ENCODE results near the gene BSG. TPM values are rescaled to one million over a fixed set of nuclear protein-coding genes. Genes with fewer than 3 reads are reported as not detected.
"Not testable (repeated sequence)": the region's sequence is repeated elsewhere in the genome, so short reads cannot be mapped to it uniquely, and the experiment has no call there.

BSG gene
- total RNA-seq, 1 experiment from 2014 or later = 618 TPM

DNA sequence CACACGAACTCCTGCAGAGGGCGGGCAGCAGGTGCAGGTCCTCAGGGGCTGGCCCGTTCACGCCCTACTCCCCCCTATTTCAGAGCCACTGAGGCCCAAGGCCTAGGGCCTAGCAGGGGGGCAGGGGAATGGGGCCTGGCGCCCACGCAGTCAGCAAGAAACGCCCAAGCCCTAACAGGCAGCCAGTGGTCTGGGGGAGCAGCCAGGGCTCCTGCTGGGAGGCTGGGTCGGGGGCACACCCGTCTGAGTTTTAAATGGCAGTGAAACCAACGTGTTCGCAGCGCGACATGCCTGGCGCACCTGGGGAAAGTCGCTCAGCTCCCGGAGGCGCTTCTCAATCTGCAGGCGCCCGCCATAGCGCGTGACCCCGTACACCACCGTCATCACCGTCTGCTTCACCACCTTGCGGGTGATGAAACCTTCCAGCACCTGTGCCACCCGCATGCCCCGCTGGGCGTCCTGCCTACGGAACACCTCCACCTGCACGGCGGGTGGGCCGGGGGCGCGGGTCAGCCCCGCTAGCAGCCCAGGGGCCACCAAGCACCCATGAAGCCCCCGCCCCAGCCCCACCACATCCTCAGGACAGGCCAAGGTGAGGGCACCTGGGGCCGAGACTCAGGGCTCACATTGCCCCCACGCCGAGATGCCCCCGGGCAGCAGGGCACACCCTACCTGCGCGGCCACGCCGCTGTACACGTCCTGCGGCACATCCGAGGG is 47.0 kb downstream of the BSG start:
- no peaks in the 10 kb centered on the region for H3K27me3 Mint-ChIP-seq (ENCODE audit: insufficient read depth, unreplicated experiment)
- peaks cover 28% of the 10 kb centered on the region for H3K36me3 Mint-ChIP-seq (ENCODE audit: insufficient read depth, unreplicated experiment)
- ChIA-PET POLR2A (no interaction called here), CTCF (no interaction called here)
- Histone ChIP-seq H3K36me3 (ENCODE audit: control insufficient read depth, insufficient read depth, low read length) (no peaks in the 10 kb centered on the region; the same call in 1 of the 2 replicates), H3K27me3 (replicated peaks; ENCODE audit: control insufficient read depth, insufficient read depth, low read length) (no peaks in the 10 kb centered on the region), H3K4me3 (ENCODE audit: low read depth, low read length) (no peak overlapping the region), H3K9me3 (no peaks in the 10 kb centered on the region), H3K4me1 (no peaks in the 10 kb centered on the region)
- H3K9me3 Mint-ChIP-seq (ENCODE audit: unreplicated experiment) = no peaks in the 10 kb centered on the region
- H3K27ac Mint-ChIP-seq (ENCODE audit: unreplicated experiment) = no peak overlapping the region
- no TSS peak for BruUV-seq (replicated peaks)
- TF ChIP-seq, protein P1, sequence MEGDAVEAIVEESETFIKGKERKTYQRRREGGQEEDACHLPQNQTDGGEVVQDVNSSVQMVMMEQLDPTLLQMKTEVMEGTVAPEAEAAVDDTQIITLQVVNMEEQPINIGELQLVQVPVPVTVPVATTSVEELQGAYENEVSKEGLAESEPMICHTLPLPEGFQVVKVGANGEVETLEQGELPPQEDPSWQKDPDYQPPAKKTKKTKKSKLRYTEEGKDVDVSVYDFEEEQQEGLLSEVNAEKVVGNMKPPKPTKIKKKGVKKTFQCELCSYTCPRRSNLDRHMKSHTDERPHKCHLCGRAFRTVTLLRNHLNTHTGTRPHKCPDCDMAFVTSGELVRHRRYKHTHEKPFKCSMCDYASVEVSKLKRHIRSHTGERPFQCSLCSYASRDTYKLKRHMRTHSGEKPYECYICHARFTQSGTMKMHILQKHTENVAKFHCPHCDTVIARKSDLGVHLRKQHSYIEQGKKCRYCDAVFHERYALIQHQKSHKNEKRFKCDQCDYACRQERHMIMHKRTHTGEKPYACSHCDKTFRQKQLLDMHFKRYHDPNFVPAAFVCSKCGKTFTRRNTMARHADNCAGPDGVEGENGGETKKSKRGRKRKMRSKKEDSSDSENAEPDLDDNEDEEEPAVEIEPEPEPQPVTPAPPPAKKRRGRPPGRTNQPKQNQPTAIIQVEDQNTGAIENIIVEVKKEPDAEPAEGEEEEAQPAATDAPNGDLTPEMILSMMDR (IDR thresholded peaks at IDR 0.05; ENCODE audit: insufficient read depth in 1 of 2, low read depth in 1 of 2, low read length in 1 of 2, severe bottlenecking in 1 of 2, unreplicated experiment in 1 of 2) = no peak
- intact Hi-C loops (cut with micrococcal nuclease; ENCODE audit: unreplicated experiment) = no loop called here
- H3K4me1 Mint-ChIP-seq (ENCODE audit: low read depth, unreplicated experiment) = no peaks in the 10 kb centered on the region
- H3K4me3 Mint-ChIP-seq (ENCODE audit: unreplicated experiment) = no peak overlapping the region
- no peak for DNase-seq

DNA sequence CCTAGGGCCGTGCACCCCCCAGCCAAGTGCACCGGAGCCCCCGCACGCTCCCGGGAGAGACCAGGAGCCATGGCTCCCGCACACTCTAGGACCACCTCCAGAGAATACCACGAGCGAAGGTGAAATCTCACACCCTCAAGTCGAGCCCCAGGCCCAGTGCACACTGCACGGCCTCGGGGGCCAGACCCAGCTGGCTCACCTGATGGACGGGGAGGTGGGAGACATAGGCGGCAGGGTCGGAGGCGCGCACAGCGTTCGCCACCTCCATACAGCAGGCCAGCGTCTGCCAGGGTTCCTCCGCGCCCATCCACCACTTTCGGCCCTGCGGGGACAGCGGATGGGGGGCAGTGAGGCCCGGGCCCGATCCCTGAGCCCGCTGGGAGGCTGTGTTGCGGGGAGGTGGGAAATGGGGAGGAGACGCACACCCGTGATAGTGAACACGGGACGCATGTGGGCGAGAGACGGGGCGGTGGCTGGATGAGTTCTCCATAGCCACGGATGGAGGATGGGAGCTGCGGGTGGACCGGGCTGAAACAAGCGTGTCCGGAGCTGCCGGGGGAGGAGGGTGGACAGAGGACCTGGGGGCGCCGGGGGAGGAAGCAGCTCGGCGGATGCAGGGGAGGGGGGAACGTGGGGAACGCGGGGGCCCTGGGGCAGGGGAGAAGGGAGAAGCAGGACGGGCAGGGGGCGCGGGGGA is 47.9 kb downstream of the BSG start:
- H3K27me3 ChIP-seq (replicated peaks; ENCODE audit: control insufficient read depth, insufficient read depth, low read length) = no peaks in the 10 kb centered on the region
- Mint-ChIP-seq H3K4me1 (ENCODE audit: low read depth, unreplicated experiment) (no peaks in the 10 kb centered on the region), H3K27ac (ENCODE audit: unreplicated experiment) (no peak overlapping the region), H3K9me3 (ENCODE audit: unreplicated experiment) (no peaks in the 10 kb centered on the region), H3K36me3 (ENCODE audit: insufficient read depth, unreplicated experiment) (peaks cover 24% of the 10 kb centered on the region), H3K4me3 (ENCODE audit: unreplicated experiment) (no peak overlapping the region), H3K27me3 (ENCODE audit: insufficient read depth, unreplicated experiment) (no peaks in the 10 kb centered on the region)
- BruUV-seq (replicated peaks) = no TSS peak
- no peaks in the 10 kb centered on the region; the same call in 1 of the 2 replicates for H3K36me3 ChIP-seq (ENCODE audit: control insufficient read depth, insufficient read depth, low read length)
- POLR2A ChIA-PET = no interaction called here
- H3K4me3 ChIP-seq (ENCODE audit: low read depth, low read length) = no peak overlapping the region
- DNase-seq = no peak
- intact Hi-C loops (cut with micrococcal nuclease; ENCODE audit: unreplicated experiment) = no loop called here
- TF ChIP-seq, protein P1 (IDR thresholded peaks at IDR 0.05; ENCODE audit: insufficient read depth in 1 of 2, low read depth in 1 of 2, low read length in 1 of 2, severe bottlenecking in 1 of 2, unreplicated experiment in 1 of 2) = no peak
- no peaks in the 10 kb centered on the region for H3K9me3 ChIP-seq
- CTCF ChIA-PET = no interaction called here
- H3K4me1 ChIP-seq = no peaks in the 10 kb centered on the region

DNA sequence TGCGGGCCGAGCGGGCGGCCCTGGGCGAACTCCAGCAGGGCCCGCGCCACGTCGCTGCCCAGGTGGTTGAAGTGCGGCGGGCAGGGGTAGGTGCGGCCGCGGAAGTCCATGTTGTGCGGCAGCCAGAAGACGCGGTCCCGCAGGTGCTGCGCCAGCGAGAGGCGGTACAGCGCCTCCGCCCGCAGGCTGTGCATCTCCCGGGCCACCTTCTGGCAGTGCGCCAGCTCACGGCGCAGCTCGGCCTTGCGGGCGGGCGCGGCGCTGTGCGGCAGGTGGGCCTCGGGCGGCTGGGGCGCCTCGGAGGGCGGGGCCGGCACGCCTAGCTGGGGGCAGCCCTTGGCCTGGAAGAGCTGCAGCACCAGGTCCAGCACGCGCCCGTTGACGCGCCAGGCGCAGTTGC is 48.8 kb downstream of the BSG start:
- H3K36me3 Mint-ChIP-seq (ENCODE audit: insufficient read depth, unreplicated experiment) = peaks cover 29% of the 10 kb centered on the region
- H3K4me3 Mint-ChIP-seq (ENCODE audit: unreplicated experiment); H3K36me3 ChIP-seq (ENCODE audit: control insufficient read depth, insufficient read depth, low read length); H3K27ac Mint-ChIP-seq (ENCODE audit: unreplicated experiment); H3K9me3 Mint-ChIP-seq (ENCODE audit: unreplicated experiment); H3K9me3 ChIP-seq; POLR2A ChIA-PET; intact Hi-C loops (cut with micrococcal nuclease; ENCODE audit: unreplicated experiment); H3K27me3 ChIP-seq (replicated peaks; ENCODE audit: control insufficient read depth, insufficient read depth, low read length); CTCF ChIA-PET; BruUV-seq (replicated peaks); H3K4me3 ChIP-seq (ENCODE audit: low read depth, low read length); H3K4me1 ChIP-seq; H3K27me3 Mint-ChIP-seq (ENCODE audit: insufficient read depth, unreplicated experiment); DNase-seq; H3K4me1 Mint-ChIP-seq (ENCODE audit: low read depth, unreplicated experiment): not testable (repeated sequence)

Measured in Caco-2 (cell line).